GM21737 (cell line): ENCODE measurements around the gene RCSD1.

Source experiments
- ATAC-seq: cut with Tn5 transposase; IDR thresholded peaks from one replicate; pipeline ENCODE4 v1.9.1; 2021; ENCODE audit warnings: mild to moderate bottlenecking, moderate library complexity; ENCODE audit not compliant: unreplicated experiment

Gene RCSD1

GRCh38 chr1:167663002-167663772 lies 33.2 kb downstream of the RCSD1 start:
- no peak for ATAC-seq

- no peak for ATAC-seq
Measured at GRCh38 chr1:167665469-167665868, 35.4 kb downstream of the RCSD1 start.

GRCh38 chr1:167666416-167666815 lies 36.4 kb downstream of the RCSD1 start:
- ATAC-seq, result no peak

- no peak for ATAC-seq
Measured at GRCh38 chr1:167667536-167667935, 37.5 kb downstream of the RCSD1 start.

GRCh38 chr1:167668108-167668507 lies 38.1 kb downstream of the RCSD1 start:
- ATAC-seq, result peak; percentile 53

- ATAC-seq, result peak; percentile 47
Measured at GRCh38 chr1:167669209-167670124, 39.4 kb downstream of the RCSD1 start.

- ATAC-seq, result no peak
Measured at GRCh38 chr1:167670563-167670962, 40.5 kb downstream of the RCSD1 start.

GRCh38 chr1:167671727-167672511 lies 41.9 kb downstream of the RCSD1 start:
- no peak for ATAC-seq

- ATAC-seq, result no peak
Measured at GRCh38 chr1:167672831-167673230, 42.8 kb downstream of the RCSD1 start.

GRCh38 chr1:167673265-167673664 lies 43.2 kb downstream of the RCSD1 start:
- ATAC-seq, result no peak

GRCh38 chr1:167674156-167674555 lies 44.1 kb downstream of the RCSD1 start:
- ATAC-seq, result no peak

GRCh38 chr1:167675440-167675839 lies 45.4 kb downstream of the RCSD1 start:
- ATAC-seq, result no peak

- ATAC-seq, result peak; percentile 52
Measured at GRCh38 chr1:167676205-167676915, 46.3 kb downstream of the RCSD1 start.

GRCh38 chr1:167676916-167677848 lies 47.1 kb downstream of the RCSD1 start:
- no peak for ATAC-seq

GRCh38 chr1:167678422-167678821 lies 48.4 kb downstream of the RCSD1 start:
- no peak for ATAC-seq

- no peak for ATAC-seq
Measured at GRCh38 chr1:167678838-167679237, 48.8 kb downstream of the RCSD1 start.

- ATAC-seq, result no peak
Measured at GRCh38 chr1:167679714-167680113, 49.7 kb downstream of the RCSD1 start.

GRCh38 chr1:167681024-167681423 lies 51.0 kb downstream of the RCSD1 start:
- ATAC-seq, result no peak

GRCh38 chr1:167681451-167682098 lies 51.5 kb downstream of the RCSD1 start:
- ATAC-seq, result no peak
